K562 (cell line): Measurements from ENCODE around the gene DNAJC17. TPM values are rescaled to one million over a fixed set of nuclear protein-coding genes. Genes with fewer than 3 reads are reported as not detected.

ENCODE experiments used
- ATAC-seq: fragments of 200-7000 bp; cut with Tn5 transposase; 3 replicates; pipeline ENCODE4 v1.9.1; 2020; ENCODE audit warnings: moderate library complexity
- BruUV-seq: library from RNA; stranded (reverse); fragments of 400-500 nt; replicated peaks from 2 replicates; lab custom pipeline; 2021; lab: Mats Ljungman, UMichigan
- CTCF ChIA-PET: fragments of 300-600 bp; formaldehyde crosslinking; extraction: SDS; loops from one replicate; lab custom pipeline; 2021; ENCODE audit warnings: low intra/inter-chr PET ratio; lab: Yijun Ruan, JAX
- POLR2A ChIA-PET: fragments of 300-600, 350-650 bp; sonication (Branson Sonifier 250); formaldehyde crosslinking; extraction: SDS; loops from one replicate; lab custom pipeline; 2021; ENCODE audit warnings: antibody characterized with exemption, inconsistent platforms; lab: Yijun Ruan, JAX
- DNase-seq, 4 experiments: peaks; one replicate each; pipeline versions ENCODE4 v3.0.0 to v3.0.0-alpha.2; 2011 to 2018; ENCODE audit warnings: low spot score in 3 of 4, mixed read lengths in 3 of 4; ENCODE audit errors: extremely low read depth in 1 of 4
- FAIRE-seq: peaks from 2 replicates; lab custom pipeline; 2011; peaks lifted over from hg19 to GRCh38; lab: Jason Lieb, UNC
- H2AFZ ChIP-seq: 2 replicates; pipeline ENCODE4 v1.6.0; 2011; ENCODE audit warnings: low read depth, low read length, control low read depth, inconsistent platforms
- H3K27ac ChIP-seq: fragments of 200-600 bp; 3 replicates; pipeline ENCODE4 v1.8.0; 2011; ENCODE audit warnings: low read depth, mild to moderate bottlenecking, control low read depth, inconsistent platforms, low read length, moderate library complexity, mixed read lengths; ENCODE audit errors: extremely low read depth
- H3K27me3 ChIP-seq, 2 experiments: fragments of 300-600 bp in 1 of 2; 2 replicates in 1 of 2; 3 replicates in 1 of 2; pipeline versions ENCODE4 v1.6.0 to v1.8.0; 2011; ENCODE audit warnings: inconsistent platforms in 2 of 2, low read length in 2 of 2, mild to moderate bottlenecking in 1 of 2, mixed read lengths in 1 of 2, moderate library complexity in 1 of 2; ENCODE audit not compliant: control insufficient read depth in 2 of 2, insufficient read depth in 2 of 2
- H3K36me3 ChIP-seq: fragments of 300-600 bp; 3 replicates; pipeline ENCODE4 v1.8.0; 2011; ENCODE audit warnings: mild to moderate bottlenecking, low read length, inconsistent platforms; ENCODE audit not compliant: control insufficient read depth, insufficient read depth
- H3K4me1 ChIP-seq, 2 experiments: fragments of 200-600 bp in 1 of 2; replicated peaks in 1 of 2; 2 replicates in 1 of 2; 3 replicates in 1 of 2; pipeline versions ENCODE4 v1.5.1 to v1.8.0; 2011; ENCODE audit warnings: inconsistent platforms in 2 of 2, low read length in 2 of 2, mild to moderate bottlenecking in 1 of 2, mixed read lengths in 1 of 2, moderate library complexity in 1 of 2; ENCODE audit not compliant: control insufficient read depth in 2 of 2, insufficient read depth in 2 of 2
- H3K4me2 ChIP-seq: 2 replicates; pipeline ENCODE4 v1.6.1; 2011; ENCODE audit warnings: low read length, control low read depth, inconsistent platforms, mixed read lengths; ENCODE audit not compliant: insufficient read depth
- H3K4me3 ChIP-seq: fragments of 200-600 bp; sonication (generic), shearing (Covaris generic); 2 replicates; pipeline ENCODE4 v1.5.1; 2016; ENCODE audit warnings: control low read depth, inconsistent platforms
- H3K79me2 ChIP-seq: fragments of 200-600 bp; 3 replicates; pipeline ENCODE4 v1.8.0; 2011; ENCODE audit warnings: low read length, inconsistent platforms; ENCODE audit not compliant: control insufficient read depth, insufficient read depth
- H3K9ac ChIP-seq, 2 experiments: 2 replicates each; pipeline versions ENCODE4 v1.6.0 to v1.6.1; 2011; ENCODE audit warnings: low read depth in 2 of 2, low read length in 2 of 2, control low read depth in 1 of 2, inconsistent platforms in 1 of 2, mild to moderate bottlenecking in 1 of 2, mixed read lengths in 1 of 2; ENCODE audit not compliant: insufficient read depth in 1 of 2
- H3K9me1 ChIP-seq: one replicate; pipeline ENCODE4 v1.6.0; 2011; ENCODE audit warnings: inconsistent platforms, mild to moderate bottlenecking, low read length, moderate library complexity; ENCODE audit not compliant: control insufficient read depth, insufficient read depth
- H3K9me3 ChIP-seq: replicated peaks from 2 replicates; pipeline ENCODE4 v1.5.1; 2011; ENCODE audit warnings: low read depth, low read length, inconsistent platforms; ENCODE audit not compliant: control insufficient read depth, insufficient read depth
- H4K20me1 ChIP-seq: replicated peaks from 2 replicates; pipeline ENCODE4 v1.6.1; 2011; ENCODE audit warnings: low read length, inconsistent platforms, mixed read lengths; ENCODE audit not compliant: control insufficient read depth, insufficient read depth
- RBM25 ChIP-seq: fragments of 200-400 bp; formaldehyde crosslinking; IDR thresholded peaks from 2 replicates; pipeline ENCODE4 v1.6.1; 2018; ENCODE audit warnings: low read length, low read depth, moderate library complexity; ENCODE audit not compliant: severe bottlenecking
- SMARCA5 ChIP-seq: fragments of 450-650 bp; IDR thresholded peaks from 2 replicates; pipeline ENCODE4 v1.6.1; 2016
- ZNF121 ChIP-seq: sonication (generic); formaldehyde crosslinking; conservative IDR thresholded peaks from 2 replicates; pipeline ENCODE4 v1.8.0; 2022; ENCODE audit warnings: missing genetic modification reagents
- ZNF41 ChIP-seq: fragments of 250-450 bp; sonication (Bioruptor Pico); conservative IDR thresholded peaks from 2 replicates; pipeline ENCODE4 v1.4.0; 2020; ENCODE audit warnings: mild to moderate bottlenecking
- WGBS: fragments of 100-300 bp; shearing (Covaris generic); methylation state at CpG from one replicate; pipeline ENCODE4 v1.1.6; 2016; ENCODE audit warnings: low coverage, mixed read lengths; ENCODE audit not compliant: insufficient coverage; ENCODE audit errors: missing lambda C conversion rate; 5-methylcytosine and 5-hydroxymethylcytosine counted together
- in situ Hi-C: fragments of 300-500 bp; cut with MboI; formaldehyde crosslinking; loops from 4 replicates; pipeline ENCODE4 v1.15.0; 2018; ENCODE audit warnings: inconsistent platforms, mixed read lengths
- intact Hi-C: fragments of 100-400 bp; cut with micrococcal nuclease; formaldehyde crosslinking; loops from 2 replicates; pipeline ENCODE4 v1.14.2; 2022
- polyA plus RNA-seq, 8 experiments: library from polyadenylated mRNA; depleted of rRNA in 4 of 8; stranded (reverse) in 5 of 8; unstranded in 3 of 8; fragments of >200 nt; fragmentation: Nextera tagmentation in 2 of 8; fragmentation: Illumina TruSeq in 1 of 8; extraction: Ambion mirVana in 2 of 8; extraction: Trizol in 1 of 8; gene quantifications; 2 replicates each; pipeline versions ENCODE4 v1.2.1 to v1.2.3, GENCODE V29; 2011 to 2014; ENCODE audit warnings: inconsistent platforms in 1 of 8, missing spikeins in 1 of 8
- total RNA-seq, 7 experiments: library from RNA; depleted of rRNA in 6 of 7; stranded (reverse); fragments of >200 nt in 6 of 7; fragmentation: Illumina TruSeq in 2 of 7; extraction: Trizol in 2 of 7; gene quantifications; 2 replicates each; pipeline versions ENCODE4 v1.2.1 to v1.2.3, GENCODE V29; 2011 to 2021; ENCODE audit warnings: low replicate concordance in 1 of 7

Gene DNAJC17
- total and polyA plus RNA-seq, 9 of the 15 experiments (the other 6 are each of a cell fraction or from before 2014, with no cell fraction given), result 2.4 to 79.4 (median 44.2) TPM

DNA sequence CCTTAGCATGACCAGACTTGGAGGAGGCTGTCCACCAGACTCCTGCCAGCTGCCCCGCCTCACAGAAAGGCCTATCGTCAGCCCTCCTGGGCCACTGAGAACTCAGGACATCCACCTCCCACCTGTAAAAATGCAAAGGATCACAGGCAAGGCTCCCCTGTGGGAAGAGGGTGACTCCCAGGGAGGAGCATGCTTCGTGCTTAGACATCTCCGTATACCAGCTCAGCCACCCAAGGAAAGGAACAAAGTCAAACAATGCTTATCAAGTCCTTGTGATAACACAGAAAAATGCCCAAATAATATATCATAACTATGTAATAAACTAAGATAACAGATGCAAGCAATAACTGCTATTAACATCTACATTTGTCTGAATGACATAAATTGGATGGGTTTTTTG, 56.4 kb downstream of the DNAJC17 start:
- peaks cover 67% of the 10 kb centered on the region for H3K36me3 ChIP-seq
- H3K9me1 ChIP-seq, result no peaks in the 10 kb centered on the region
- H3K27ac ChIP-seq, result no peak overlapping the region
- H3K27me3 ChIP-seq, result no peaks in the 10 kb centered on the region
- ATAC-seq (no peak), DNase-seq (no peak), FAIRE-seq (no peak)
- ChIA-PET CTCF (no interaction called here), POLR2A (interaction anchor here (1.6 to 3.1 kb wide), 3 partner anchors 14 to 55 kb away, joined by 3 to 18 read pairs (median 9); partner anchors contain the start of genes GCHFR and RAD51)
- H3K4me2 ChIP-seq, result no peak overlapping the region
- TF ChIP-seq SMARCA5, result no peak
- 0 out of 4 replicates have a peak overlapping the region, but pooled peaks of 1 of the 2 experiments have one; percentile 14 for H3K9ac ChIP-seq
- peaks cover 65% of the 10 kb centered on the region for H3K79me2 ChIP-seq
- H3K9me3 ChIP-seq, result no peaks in the 10 kb centered on the region
- 100% methylated on average over 4 of the region's 4 CpGs for WGBS
- H3K4me3 ChIP-seq, result no peak overlapping the region
- in situ Hi-C loops (no loop called here), intact Hi-C loops (loop anchor here (10.0 kb wide), 1 partner anchor 186 kb away; the partner anchor contains the start of genes CCDC32 and RPUSD2)
- H3K4me1 ChIP-seq, result peaks cover 44 to 53% of the 10 kb centered on the region in 2 experiments
- H2AFZ ChIP-seq, result no peak overlapping the region
- no TSS peak for BruUV-seq
- 0 out of 2 replicates have a peak, but pooled peaks cover 5% of the 10 kb centered on the region for H4K20me1 ChIP-seq

DNA sequence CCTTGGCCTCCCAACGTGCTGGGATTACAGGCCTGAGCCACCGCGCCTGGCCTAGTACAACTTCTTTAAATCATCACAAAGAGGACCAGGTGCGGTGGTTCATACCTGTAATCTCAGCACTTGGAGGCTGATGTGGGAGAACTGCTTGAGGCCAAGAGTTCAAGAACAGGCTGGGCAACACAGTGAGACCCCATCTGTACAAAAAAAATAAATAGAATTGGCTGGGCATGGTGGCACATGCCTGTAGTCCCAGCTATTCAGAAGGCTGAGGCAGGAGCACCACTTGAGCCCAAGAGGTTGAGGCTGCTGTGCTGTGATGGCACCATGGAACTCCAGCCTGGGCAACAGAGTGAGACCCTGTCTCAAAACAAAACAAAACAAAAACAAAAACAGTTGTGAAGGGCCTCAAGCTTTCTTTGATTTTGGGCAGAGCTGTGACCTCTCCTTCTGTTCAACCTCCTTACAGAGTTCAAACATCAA, 58.1 kb downstream of the DNAJC17 start:
- H3K27ac ChIP-seq, result no peak overlapping the region
- ChIA-PET CTCF (no interaction called here), POLR2A (interaction anchor here (1.1 to 3.1 kb wide), 3 partner anchors 15 to 54 kb away, joined by 3 to 18 read pairs (median 9); partner anchors contain the start of genes GCHFR and RAD51)
- H3K4me2 ChIP-seq, result no peak overlapping the region
- BruUV-seq, result no TSS peak
- peaks cover 69% of the 10 kb centered on the region for H3K79me2 ChIP-seq
- 92% methylated on average over 4 of the region's 4 CpGs for WGBS
- H3K27me3 ChIP-seq, result no peaks in the 10 kb centered on the region
- no peak for FAIRE-seq
- H3K4me3 ChIP-seq, result no peak overlapping the region
- intact Hi-C loops, result no loop called here
- peaks cover 53 to 55% of the 10 kb centered on the region in 2 experiments for H3K4me1 ChIP-seq
- peaks cover 8% of the 10 kb centered on the region; the same call in 1 of the 2 replicates for H4K20me1 ChIP-seq
- ATAC-seq, result no peak
- in situ Hi-C loops, result no loop called here
- no peaks in the 10 kb centered on the region for H3K9me1 ChIP-seq
- peaks cover 84% of the 10 kb centered on the region for H3K36me3 ChIP-seq
- no peak for DNase-seq
- no peak overlapping the region for H3K9ac ChIP-seq
- no peak overlapping the region for H2AFZ ChIP-seq
- H3K9me3 ChIP-seq, result no peaks in the 10 kb centered on the region
- TF ChIP-seq RBM25 (peak; percentile 10), ZNF121 (CRISPR knock-in tag) (peak; percentile 93), ZNF41 (CRISPR knock-in tag) (no peak)
